Measurements from ENCODE around the gene TMEM178B.

- TF ChIP-seq POLR2A (IDR thresholded peaks at IDR 0.05) (no peak), CTCF (IDR thresholded peaks at IDR 0.05) (no peak)
These were observed 172.6 kb downstream of the TMEM178B start for GRCh38 chr7:141246426-141246825.

All from sigmoid colon (tissue), 3 donors.